WTC11 (cell line): ENCODE measurements around the gene WDR5B. TPM values are rescaled to one million over a fixed set of nuclear protein-coding genes. Genes with fewer than 3 reads are reported as not detected.

Experiments
- ATAC-seq: fragments of 200-7000 bp; cut with Tn5 transposase; 2 replicates; pipeline ENCODE4 v1.10.0; 2021; ENCODE audit warnings: mild to moderate bottlenecking, moderate library complexity
- CTCF ChIA-PET: fragments of 300-600 bp; sonication (Branson Sonifier 250); formaldehyde crosslinking; loops from one replicate; lab custom pipeline; 2021; ENCODE audit warnings: antibody characterized with exemption; lab: Charles Lee
- POLR2A ChIA-PET: fragments of 350-600 bp; sonication (Branson Sonifier 250); formaldehyde crosslinking; loops from one replicate; lab custom pipeline; 2021; ENCODE audit warnings: antibody characterized with exemption; lab: Charles Lee
- DNase-seq: peaks from one replicate; pipeline ENCODE4 v3.0.0; 2021; ENCODE audit warnings: low spot score
- H3K27ac Mint-ChIP-seq: 2 replicates; pipeline ENCODE4 v1.8.0; 2021; ENCODE audit warnings: mixed read lengths
- H3K27me3 Mint-ChIP-seq: 2 replicates; pipeline ENCODE4 v1.8.0; 2021; ENCODE audit warnings: low read depth, mild to moderate bottlenecking, moderate library complexity, mixed read lengths
- H3K36me3 Mint-ChIP-seq: 2 replicates; pipeline ENCODE4 v1.8.0; 2021; ENCODE audit warnings: mixed read lengths
- H3K4me1 Mint-ChIP-seq: 2 replicates; pipeline ENCODE4 v1.8.0; 2022; ENCODE audit warnings: mixed read lengths
- H3K4me3 Mint-ChIP-seq: 2 replicates; pipeline ENCODE4 v1.8.0; 2021; ENCODE audit warnings: mild to moderate bottlenecking, moderate library complexity, mixed read lengths
- H3K9me3 Mint-ChIP-seq: 2 replicates; pipeline ENCODE4 v1.8.0; 2021; ENCODE audit warnings: mixed read lengths
- ATF1 ChIP-seq: sonication (generic); formaldehyde crosslinking; IDR thresholded peaks from 2 replicates; pipeline ENCODE4 v1.8.1; 2023; ENCODE audit warnings: mild to moderate bottlenecking, moderate library complexity, missing genetic modification reagents
- CREB1 ChIP-seq: sonication (generic); formaldehyde crosslinking; IDR thresholded peaks from 2 replicates; pipeline ENCODE4 v1.8.0; 2023; ENCODE audit warnings: mild to moderate bottlenecking, missing genetic modification reagents
- CREM ChIP-seq: sonication (generic); formaldehyde crosslinking; IDR thresholded peaks from 2 replicates; pipeline ENCODE4 v1.8.1; 2022; ENCODE audit warnings: mild to moderate bottlenecking, missing genetic modification reagents, moderate library complexity
- ELF4 ChIP-seq: sonication (generic); formaldehyde crosslinking; IDR thresholded peaks from 2 replicates; pipeline ENCODE4 v1.8.1; 2022; ENCODE audit warnings: low read depth, mild to moderate bottlenecking, moderate library complexity, missing genetic modification reagents
- ESRRA ChIP-seq: sonication (generic); formaldehyde crosslinking; IDR thresholded peaks from 2 replicates; pipeline ENCODE4 v1.8.1; 2022; ENCODE audit warnings: mild to moderate bottlenecking, missing genetic modification reagents, borderline replicate concordance
- FOXP1 ChIP-seq: sonication (generic); formaldehyde crosslinking; IDR thresholded peaks from 2 replicates; pipeline ENCODE4 v1.8.0; 2022; ENCODE audit warnings: missing genetic modification reagents, mild to moderate bottlenecking, moderate library complexity, borderline replicate concordance
- GABPB1 ChIP-seq: sonication (generic); formaldehyde crosslinking; IDR thresholded peaks from 2 replicates; pipeline ENCODE4 v1.8.1; 2023; ENCODE audit warnings: mild to moderate bottlenecking, missing genetic modification reagents
- GRHL2 ChIP-seq: fragments of 250-450 bp; sonication (Bioruptor Pico); IDR thresholded peaks from 2 replicates; pipeline ENCODE4 v1.8.0; 2022; ENCODE audit warnings: mild to moderate bottlenecking, moderate library complexity; ENCODE audit not compliant: insufficient replicate concordance, severe bottlenecking
- JAZF1 ChIP-seq: fragments of 250-450 bp; sonication (Bioruptor Pico); IDR thresholded peaks from 2 replicates; pipeline ENCODE4 v1.9.0; 2021; ENCODE audit warnings: moderate library complexity, mild to moderate bottlenecking, inconsistent platforms
- MYBL2 ChIP-seq: sonication (generic); formaldehyde crosslinking; IDR thresholded peaks from 2 replicates; pipeline ENCODE4 v1.8.1; 2023; ENCODE audit warnings: mild to moderate bottlenecking, moderate library complexity, missing genetic modification reagents
- PRRX2 ChIP-seq: fragments of 250-450 bp; sonication (Bioruptor Pico); IDR thresholded peaks from 2 replicates; pipeline ENCODE4 v1.8.0; 2021; ENCODE audit warnings: mild to moderate bottlenecking
- SMAD4 ChIP-seq: sonication (generic); formaldehyde crosslinking; IDR thresholded peaks from 2 replicates; pipeline ENCODE4 v1.8.0; 2022; ENCODE audit warnings: mild to moderate bottlenecking, missing genetic modification reagents
- SP1 ChIP-seq: sonication (generic); formaldehyde crosslinking; conservative IDR thresholded peaks from 2 replicates; pipeline ENCODE4 v1.8.1; 2022; ENCODE audit warnings: missing genetic modification reagents
- TEAD1 ChIP-seq: sonication (generic); formaldehyde crosslinking; IDR thresholded peaks from 2 replicates; pipeline ENCODE4 v1.8.0; 2022; ENCODE audit warnings: mild to moderate bottlenecking, missing genetic modification reagents
- TEAD4 ChIP-seq: sonication (generic); formaldehyde crosslinking; IDR thresholded peaks from 2 replicates; pipeline ENCODE4 v1.8.0; 2022; ENCODE audit warnings: mild to moderate bottlenecking, missing genetic modification reagents
- TP53 ChIP-seq: sonication (generic); formaldehyde crosslinking; IDR thresholded peaks from 2 replicates; pipeline ENCODE4 v1.8.1; 2023; ENCODE audit warnings: mild to moderate bottlenecking, missing genetic modification reagents
- ZNF219 ChIP-seq: sonication (generic); formaldehyde crosslinking; IDR thresholded peaks from 2 replicates; pipeline ENCODE4 v1.8.0; 2023; ENCODE audit warnings: missing genetic modification reagents, mild to moderate bottlenecking, borderline replicate concordance
- ZNF232 ChIP-seq: sonication (generic); formaldehyde crosslinking; IDR thresholded peaks from 2 replicates; pipeline ENCODE4 v1.8.0; 2022; ENCODE audit warnings: mild to moderate bottlenecking, missing genetic modification reagents
- total RNA-seq: library from RNA; stranded (reverse); gene quantifications from 3 replicates; pipeline ENCODE4 v1.2.3, GENCODE V29; 2021
- TF ChIP-seq, protein P1 (sequence below): sonication (generic); formaldehyde crosslinking; IDR thresholded peaks from 2 replicates; pipeline ENCODE4 v1.8.1; 2022; ENCODE audit warnings: mild to moderate bottlenecking, moderate library complexity, missing genetic modification reagents
- TF ChIP-seq, protein P2 (sequence below): sonication (generic); formaldehyde crosslinking; IDR thresholded peaks from 2 replicates; pipeline ENCODE4 v1.8.1; 2022; ENCODE audit warnings: mild to moderate bottlenecking, missing genetic modification reagents, moderate library complexity, borderline replicate concordance
- TF ChIP-seq, protein P3 (sequence below): sonication (generic); formaldehyde crosslinking; IDR thresholded peaks from 2 replicates; pipeline ENCODE4 v1.8.1; 2022; ENCODE audit warnings: missing genetic modification reagents, borderline replicate concordance
- TF ChIP-seq, protein P4 (sequence below): sonication (generic); formaldehyde crosslinking; IDR thresholded peaks from 2 replicates; pipeline ENCODE4 v1.8.1; 2023; ENCODE audit warnings: mild to moderate bottlenecking, missing genetic modification reagents, borderline replicate concordance
- TF ChIP-seq, protein P5 (sequence below): sonication (generic); formaldehyde crosslinking; IDR thresholded peaks from 2 replicates; pipeline ENCODE4 v1.8.0; 2022; ENCODE audit warnings: mild to moderate bottlenecking, missing genetic modification reagents
- TF ChIP-seq, protein P6 (sequence below): sonication (generic); formaldehyde crosslinking; IDR thresholded peaks from 2 replicates; pipeline ENCODE4 v1.8.0; 2022; ENCODE audit warnings: mild to moderate bottlenecking, missing genetic modification reagents

The WDR5B gene
- total RNA-seq, 1 experiment from 2014 or later, result 2.8 TPM

DNA sequence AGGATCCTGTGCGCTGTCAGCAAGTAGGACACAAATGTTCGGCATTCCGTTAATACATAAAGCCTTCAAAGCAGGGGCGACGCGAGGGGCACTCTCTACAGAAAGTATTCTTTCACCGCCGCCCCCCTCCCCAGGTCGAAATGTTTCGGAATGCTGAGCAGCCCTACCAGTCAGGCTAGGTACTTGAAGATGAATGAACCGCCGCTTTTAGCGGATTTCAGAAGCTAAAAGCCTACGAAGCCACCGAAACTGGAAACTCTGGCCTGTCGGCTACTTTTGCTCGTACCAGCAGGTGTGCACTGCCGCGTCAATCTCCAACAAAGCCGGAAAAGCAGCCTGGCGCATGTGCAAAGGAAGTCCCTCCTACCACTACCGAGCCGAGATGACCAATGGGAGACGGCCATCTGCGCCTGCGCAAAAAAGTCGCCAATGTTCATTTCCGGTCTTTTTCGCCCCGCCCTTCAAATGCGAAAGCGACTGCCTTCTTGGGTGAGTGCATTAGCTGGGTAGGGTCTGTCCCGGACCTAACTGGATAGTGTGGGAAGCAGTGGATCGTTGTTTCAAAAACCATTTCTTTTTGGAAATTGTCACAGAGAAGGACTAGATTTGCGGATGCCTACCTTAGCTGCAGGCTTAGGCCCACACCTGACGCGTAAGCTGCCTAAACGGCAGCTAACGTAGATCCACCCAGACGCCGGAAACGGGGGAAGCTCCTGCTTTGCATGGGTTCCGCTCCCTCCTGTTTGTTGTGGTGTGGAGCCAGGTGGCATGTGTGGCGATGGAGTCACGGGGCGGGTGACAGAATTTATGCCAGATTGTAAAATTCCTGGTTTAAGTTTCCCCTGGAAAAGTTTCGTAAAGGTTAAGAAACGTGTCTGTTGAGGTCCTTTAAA is at the start of gene WDR5B (continued):
- TF ChIP-seq, protein P1, sequence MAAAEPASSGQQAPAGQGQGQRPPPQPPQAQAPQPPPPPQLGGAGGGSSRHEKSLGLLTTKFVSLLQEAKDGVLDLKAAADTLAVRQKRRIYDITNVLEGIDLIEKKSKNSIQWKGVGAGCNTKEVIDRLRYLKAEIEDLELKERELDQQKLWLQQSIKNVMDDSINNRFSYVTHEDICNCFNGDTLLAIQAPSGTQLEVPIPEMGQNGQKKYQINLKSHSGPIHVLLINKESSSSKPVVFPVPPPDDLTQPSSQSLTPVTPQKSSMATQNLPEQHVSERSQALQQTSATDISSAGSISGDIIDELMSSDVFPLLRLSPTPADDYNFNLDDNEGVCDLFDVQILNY, result 0 out of 2 replicates have a peak, but pooled peaks have one; percentile 41
- TF ChIP-seq FOXP1 (CRISPR knock-in tag), result peak; percentile 61; the same call in 1 of the 2 replicates
- TF ChIP-seq SP1 (CRISPR knock-in tag), result peak; percentile 68
- TF ChIP-seq, protein P2, sequence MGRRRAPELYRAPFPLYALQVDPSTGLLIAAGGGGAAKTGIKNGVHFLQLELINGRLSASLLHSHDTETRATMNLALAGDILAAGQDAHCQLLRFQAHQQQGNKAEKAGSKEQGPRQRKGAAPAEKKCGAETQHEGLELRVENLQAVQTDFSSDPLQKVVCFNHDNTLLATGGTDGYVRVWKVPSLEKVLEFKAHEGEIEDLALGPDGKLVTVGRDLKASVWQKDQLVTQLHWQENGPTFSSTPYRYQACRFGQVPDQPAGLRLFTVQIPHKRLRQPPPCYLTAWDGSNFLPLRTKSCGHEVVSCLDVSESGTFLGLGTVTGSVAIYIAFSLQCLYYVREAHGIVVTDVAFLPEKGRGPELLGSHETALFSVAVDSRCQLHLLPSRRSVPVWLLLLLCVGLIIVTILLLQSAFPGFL (CRISPR knock-in tag), result no peak
- TF ChIP-seq TEAD4 (CRISPR knock-in tag), result no peak
- TF ChIP-seq, protein P3, sequence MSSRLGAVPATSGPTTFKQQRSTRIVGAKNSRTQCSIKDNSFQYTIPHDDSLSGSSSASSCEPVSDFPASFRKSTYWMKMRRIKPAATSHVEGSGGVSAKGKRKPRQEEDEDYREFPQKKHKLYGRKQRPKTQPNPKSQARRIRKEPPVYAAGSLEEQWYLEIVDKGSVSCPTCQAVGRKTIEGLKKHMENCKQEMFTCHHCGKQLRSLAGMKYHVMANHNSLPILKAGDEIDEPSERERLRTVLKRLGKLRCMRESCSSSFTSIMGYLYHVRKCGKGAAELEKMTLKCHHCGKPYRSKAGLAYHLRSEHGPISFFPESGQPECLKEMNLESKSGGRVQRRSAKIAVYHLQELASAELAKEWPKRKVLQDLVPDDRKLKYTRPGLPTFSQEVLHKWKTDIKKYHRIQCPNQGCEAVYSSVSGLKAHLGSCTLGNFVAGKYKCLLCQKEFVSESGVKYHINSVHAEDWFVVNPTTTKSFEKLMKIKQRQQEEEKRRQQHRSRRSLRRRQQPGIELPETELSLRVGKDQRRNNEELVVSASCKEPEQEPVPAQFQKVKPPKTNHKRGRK (CRISPR knock-in tag), result no peak
- TF ChIP-seq ZNF232, result no peak
- no peak for TF ChIP-seq ZNF219 (CRISPR knock-in tag)
- TF ChIP-seq TEAD1 (CRISPR knock-in tag), result peak; percentile 16; the same call in 1 of the 2 replicates
- TF ChIP-seq, protein P4, sequence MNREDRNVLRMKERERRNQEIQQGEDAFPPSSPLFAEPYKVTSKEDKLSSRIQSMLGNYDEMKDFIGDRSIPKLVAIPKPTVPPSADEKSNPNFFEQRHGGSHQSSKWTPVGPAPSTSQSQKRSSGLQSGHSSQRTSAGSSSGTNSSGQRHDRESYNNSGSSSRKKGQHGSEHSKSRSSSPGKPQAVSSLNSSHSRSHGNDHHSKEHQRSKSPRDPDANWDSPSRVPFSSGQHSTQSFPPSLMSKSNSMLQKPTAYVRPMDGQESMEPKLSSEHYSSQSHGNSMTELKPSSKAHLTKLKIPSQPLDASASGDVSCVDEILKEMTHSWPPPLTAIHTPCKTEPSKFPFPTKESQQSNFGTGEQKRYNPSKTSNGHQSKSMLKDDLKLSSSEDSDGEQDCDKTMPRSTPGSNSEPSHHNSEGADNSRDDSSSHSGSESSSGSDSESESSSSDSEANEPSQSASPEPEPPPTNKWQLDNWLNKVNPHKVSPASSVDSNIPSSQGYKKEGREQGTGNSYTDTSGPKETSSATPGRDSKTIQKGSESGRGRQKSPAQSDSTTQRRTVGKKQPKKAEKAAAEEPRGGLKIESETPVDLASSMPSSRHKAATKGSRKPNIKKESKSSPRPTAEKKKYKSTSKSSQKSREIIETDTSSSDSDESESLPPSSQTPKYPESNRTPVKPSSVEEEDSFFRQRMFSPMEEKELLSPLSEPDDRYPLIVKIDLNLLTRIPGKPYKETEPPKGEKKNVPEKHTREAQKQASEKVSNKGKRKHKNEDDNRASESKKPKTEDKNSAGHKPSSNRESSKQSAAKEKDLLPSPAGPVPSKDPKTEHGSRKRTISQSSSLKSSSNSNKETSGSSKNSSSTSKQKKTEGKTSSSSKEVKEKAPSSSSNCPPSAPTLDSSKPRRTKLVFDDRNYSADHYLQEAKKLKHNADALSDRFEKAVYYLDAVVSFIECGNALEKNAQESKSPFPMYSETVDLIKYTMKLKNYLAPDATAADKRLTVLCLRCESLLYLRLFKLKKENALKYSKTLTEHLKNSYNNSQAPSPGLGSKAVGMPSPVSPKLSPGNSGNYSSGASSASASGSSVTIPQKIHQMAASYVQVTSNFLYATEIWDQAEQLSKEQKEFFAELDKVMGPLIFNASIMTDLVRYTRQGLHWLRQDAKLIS (CRISPR knock-in tag), result no peak
- TF ChIP-seq CREB1 (CRISPR knock-in tag), result 0 out of 2 replicates have a peak, but pooled peaks have one; percentile 53
- peak; percentile 84; the same call in 1 of the 2 replicates for TF ChIP-seq CREM (CRISPR knock-in tag)
- no peak for TF ChIP-seq ESRRA (CRISPR knock-in tag)
- TF ChIP-seq ELF4 (CRISPR knock-in tag), result no peak

DNA sequence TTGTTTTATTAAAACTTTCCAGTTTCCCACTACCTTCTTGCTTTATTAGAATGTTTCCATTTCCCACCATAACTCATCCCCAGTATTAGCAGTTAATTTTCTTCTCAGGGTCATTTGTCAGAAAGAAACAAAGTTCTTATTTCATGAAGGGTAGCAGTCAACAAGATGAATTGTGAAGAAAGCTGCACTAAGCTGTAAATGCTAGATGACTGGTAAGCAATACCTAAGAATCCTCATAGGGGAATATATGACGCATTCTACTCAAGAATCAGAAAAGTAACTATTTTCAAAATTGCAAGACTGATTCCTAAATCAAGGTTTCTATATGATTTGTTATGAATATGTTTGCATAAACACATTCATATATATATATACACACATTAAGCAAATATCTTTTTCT is 48.8 kb upstream of the WDR5B start:
- no peak overlapping the region for H3K4me3 Mint-ChIP-seq
- no peak for ATAC-seq
- H3K27ac Mint-ChIP-seq, result no peak overlapping the region
- POLR2A ChIA-PET, result no interaction called here
- H3K9me3 Mint-ChIP-seq, result no peaks in the 10 kb centered on the region
- CTCF ChIA-PET, result no interaction called here
- peaks cover 30% of the 10 kb centered on the region for H3K36me3 Mint-ChIP-seq
- no peak for DNase-seq
- H3K27me3 Mint-ChIP-seq, result no peaks in the 10 kb centered on the region
- H3K4me1 Mint-ChIP-seq, result peaks cover 26% of the 10 kb centered on the region
- TF ChIP-seq TP53 (CRISPR knock-in tag) (no peak), GABPB1 (CRISPR knock-in tag) (no peak), TEAD1 (CRISPR knock-in tag) (no peak), GRHL2 (CRISPR knock-in tag) (no peak), SMAD4 (CRISPR knock-in tag) (no peak), MYBL2 (CRISPR knock-in tag) (no peak), PRRX2 (no peak), ATF1 (no peak), FOXP1 (CRISPR knock-in tag) (no peak), JAZF1 (CRISPR knock-in tag) (no peak)
- TF ChIP-seq, protein P5, sequence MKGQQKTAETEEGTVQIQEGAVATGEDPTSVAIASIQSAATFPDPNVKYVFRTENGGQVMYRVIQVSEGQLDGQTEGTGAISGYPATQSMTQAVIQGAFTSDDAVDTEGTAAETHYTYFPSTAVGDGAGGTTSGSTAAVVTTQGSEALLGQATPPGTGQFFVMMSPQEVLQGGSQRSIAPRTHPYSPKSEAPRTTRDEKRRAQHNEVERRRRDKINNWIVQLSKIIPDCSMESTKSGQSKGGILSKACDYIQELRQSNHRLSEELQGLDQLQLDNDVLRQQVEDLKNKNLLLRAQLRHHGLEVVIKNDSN (CRISPR knock-in tag), result no peak
- TF ChIP-seq, protein P6, sequence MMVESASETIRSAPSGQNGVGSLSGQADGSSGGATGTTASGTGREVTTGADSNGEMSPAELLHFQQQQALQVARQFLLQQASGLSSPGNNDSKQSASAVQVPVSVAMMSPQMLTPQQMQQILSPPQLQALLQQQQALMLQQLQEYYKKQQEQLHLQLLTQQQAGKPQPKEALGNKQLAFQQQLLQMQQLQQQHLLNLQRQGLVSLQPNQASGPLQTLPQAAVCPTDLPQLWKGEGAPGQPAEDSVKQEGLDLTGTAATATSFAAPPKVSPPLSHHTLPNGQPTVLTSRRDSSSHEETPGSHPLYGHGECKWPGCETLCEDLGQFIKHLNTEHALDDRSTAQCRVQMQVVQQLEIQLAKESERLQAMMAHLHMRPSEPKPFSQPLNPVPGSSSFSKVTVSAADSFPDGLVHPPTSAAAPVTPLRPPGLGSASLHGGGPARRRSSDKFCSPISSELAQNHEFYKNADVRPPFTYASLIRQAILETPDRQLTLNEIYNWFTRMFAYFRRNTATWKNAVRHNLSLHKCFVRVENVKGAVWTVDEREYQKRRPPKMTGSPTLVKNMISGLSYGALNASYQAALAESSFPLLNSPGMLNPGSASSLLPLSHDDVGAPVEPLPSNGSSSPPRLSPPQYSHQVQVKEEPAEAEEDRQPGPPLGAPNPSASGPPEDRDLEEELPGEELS (CRISPR knock-in tag), result no peak
- TF ChIP-seq, protein P3 (CRISPR knock-in tag), result no peak
